ENCODE measurements around the gene SMTNL2. TPM values are rescaled to one million over a fixed set of nuclear protein-coding genes. Genes with fewer than 3 reads are reported as not detected.

Gene SMTNL2
- 0.12 TPM in 1 of 2 replicates, not detected in the other for total RNA-seq (ENCODE audit: low replicate concordance)

GRCh38 chr17:4584101-4584916 is at the start of gene SMTNL2:
SMTNL2 (plus strand) TSS chr17:4584529; CDS start chr17:4584606, 77 bp downstream.

DNA sequence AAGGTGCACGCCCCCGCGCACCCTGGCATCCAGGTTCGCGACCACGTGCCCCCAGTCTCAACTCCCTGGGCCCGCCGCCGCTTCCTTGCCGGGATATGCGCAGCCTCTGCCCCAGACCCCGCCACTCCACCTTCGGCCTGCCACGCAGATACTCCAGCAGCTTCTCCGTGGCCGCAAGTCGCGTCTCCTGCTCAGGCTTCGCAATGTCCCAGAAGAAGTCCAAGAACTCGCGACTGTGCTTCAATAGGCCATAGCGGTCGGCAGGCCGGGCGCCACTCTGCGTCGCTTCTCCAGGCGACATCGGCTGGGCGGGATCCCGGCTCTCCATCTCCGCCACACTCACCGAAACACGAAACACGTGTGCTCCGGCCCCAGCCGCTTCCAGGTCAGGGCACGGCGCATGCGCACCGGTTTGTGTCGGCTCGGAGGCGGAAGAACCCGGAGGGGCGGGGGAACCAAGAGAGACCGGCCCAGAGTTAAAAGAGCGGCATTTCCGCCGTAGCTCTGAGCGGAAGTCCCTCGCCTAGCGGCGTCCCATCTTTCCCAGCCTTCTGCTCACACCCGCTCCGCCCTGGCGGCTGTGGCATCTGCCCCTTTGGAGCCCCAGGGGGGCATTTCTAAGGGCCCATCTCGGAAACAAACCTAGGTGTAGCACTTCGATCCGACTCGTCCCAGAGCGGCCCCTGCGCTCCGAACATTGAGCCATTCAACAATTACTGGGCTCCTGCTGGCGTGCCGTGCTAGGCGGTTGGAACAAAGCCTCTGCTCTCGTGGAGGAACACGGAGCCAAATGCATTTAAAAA is 29.1 kb upstream of the SMTNL2 start, which contains the start of gene MYBBP1A:
Gene MYBBP1A, minus strand, starts transcription at position 388 of the 803 bp plus-strand sequence. Its CDS starts 60 bp downstream, at position 328.

DNA sequence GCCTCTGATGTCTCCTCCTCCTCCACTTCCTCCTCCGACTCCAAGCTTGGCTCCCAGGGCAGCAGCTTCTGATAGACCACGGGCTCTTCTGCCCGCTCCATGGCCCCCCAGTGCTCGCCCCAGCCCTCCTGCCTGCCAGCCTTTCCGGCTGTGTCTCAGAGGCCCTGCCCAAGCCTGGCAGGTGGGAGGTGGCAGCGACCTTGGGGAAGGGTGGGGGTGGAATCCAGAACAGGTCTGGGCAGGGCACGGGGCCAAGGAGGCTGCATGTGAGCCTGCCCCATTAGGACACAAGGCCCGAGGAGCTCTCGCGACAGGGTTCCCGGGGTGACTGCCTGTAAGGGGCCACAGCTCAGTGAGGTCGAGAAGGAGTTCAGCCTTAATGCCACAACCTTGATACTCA is 23.9 kb upstream of the SMTNL2 start, which contains the start of gene GGT6:
Gene GGT6, minus strand, starts transcription at position 157 of the 400 bp plus-strand sequence. Its CDS starts 56 bp downstream, at position 101.

GRCh38 chr17:4641297-4642195 is 57.2 kb downstream of the SMTNL2 start, which contains the start of gene ALOX15:
ALOX15 (minus strand) TSS chr17:4641678; CDS start chr17:4641651, 27 bp downstream.

Other genes with a start within 250 kb of the SMTNL2 start
- gene UBE2G1, start 217.9 kb upstream of the SMTNL2 start, total RNA-seq (ENCODE audit: low replicate concordance), result 7.3 and 22.5 TPM in 2 replicates
- gene SPNS3, start 150.6 kb upstream of the SMTNL2 start, total RNA-seq (ENCODE audit: low replicate concordance), result not detected in 2 replicates
- 0.23 TPM in 1 of 2 replicates, not detected in the other for gene SPNS2, start 85.6 kb upstream of the SMTNL2 start, total RNA-seq (ENCODE audit: low replicate concordance)
- gene MYBBP1A, start 29.1 kb upstream of the SMTNL2 start, total RNA-seq (ENCODE audit: low replicate concordance), result 35.0 and 43.4 TPM in 2 replicates
- gene GGT6, start 24.0 kb upstream of the SMTNL2 start, total RNA-seq (ENCODE audit: low replicate concordance), result not detected in 2 replicates
- not detected in 2 replicates for gene ALOX15, start 57.1 kb downstream of the SMTNL2 start, total RNA-seq (ENCODE audit: low replicate concordance)
- gene PELP1, start 119.6 kb downstream of the SMTNL2 start, total RNA-seq (ENCODE audit: low replicate concordance), result 6.4 and 10.1 TPM in 2 replicates
- gene ARRB2, start 126.1 kb downstream of the SMTNL2 start, total RNA-seq (ENCODE audit: low replicate concordance), result 1.7 and 3.9 TPM in 2 replicates
- 10.1 and 12.1 TPM in 2 replicates for gene MED11, start 146.9 kb downstream of the SMTNL2 start, total RNA-seq (ENCODE audit: low replicate concordance)
- 0.23 TPM in 1 of 2 replicates, not detected in the other for gene ZMYND15, start 155.3 kb downstream of the SMTNL2 start, total RNA-seq (ENCODE audit: low replicate concordance)
- gene CXCL16, start 155.4 kb downstream of the SMTNL2 start, total RNA-seq (ENCODE audit: low replicate concordance), result 0.59 and 0.83 TPM in 2 replicates
- not detected in 2 replicates for gene TM4SF5, start 187.4 kb downstream of the SMTNL2 start, total RNA-seq (ENCODE audit: low replicate concordance)
- gene VMO1, start 201.8 kb downstream of the SMTNL2 start, total RNA-seq (ENCODE audit: low replicate concordance), result 0.08 and 0.23 TPM in 2 replicates
- gene GLTPD2, start 204.4 kb downstream of the SMTNL2 start, total RNA-seq (ENCODE audit: low replicate concordance), result not detected in 2 replicates
- 121 and 237 TPM in 2 replicates for gene PSMB6, start 211.6 kb downstream of the SMTNL2 start, total RNA-seq (ENCODE audit: low replicate concordance)
- 15.1 and 16.5 TPM in 2 replicates for gene PLD2, start 222.6 kb downstream of the SMTNL2 start, total RNA-seq (ENCODE audit: low replicate concordance)
- 20.7 and 36.0 TPM in 2 replicates for gene MINK1, start 248.8 kb downstream of the SMTNL2 start, total RNA-seq (ENCODE audit: low replicate concordance)